Kidney epithelial cell (primary cell): ENCODE data around the gene RGS19. TPM values are rescaled to one million over a fixed set of nuclear protein-coding genes. Genes with fewer than 3 reads are reported as not detected.

Source experiments
- DNase-seq: peaks from one replicate; pipeline ENCODE4 v3.0.0-alpha.2; 2010; ENCODE audit warnings: low read depth
- H3K27me3 ChIP-seq: 2 replicates; pipeline ENCODE4 v1.6.0; 2011; ENCODE audit warnings: low read length; ENCODE audit not compliant: control insufficient read depth, insufficient read depth
- H3K36me3 ChIP-seq: 2 replicates; pipeline ENCODE4 v1.5.1; 2011; ENCODE audit warnings: low read length; ENCODE audit not compliant: control insufficient read depth, insufficient read depth
- H3K4me3 ChIP-seq: 2 replicates; pipeline ENCODE4 v1.5.1; 2011; ENCODE audit warnings: low read depth, mild to moderate bottlenecking, control low read depth, low read length
- total RNA-seq: library from RNA; depleted of rRNA; stranded (reverse); fragments of >200 nt; gene quantifications from 2 replicates; pipeline ENCODE4 v1.2.3, GENCODE V29; 2015
- TF ChIP-seq, protein P1 (sequence below): IDR thresholded peaks from 2 replicates; pipeline ENCODE4 v1.5.1; 2011; ENCODE audit warnings: mild to moderate bottlenecking, moderate library complexity, low read length, control low read depth, inconsistent platforms; ENCODE audit not compliant: insufficient read depth, poor library complexity, severe bottlenecking

Gene RGS19
- total RNA-seq, 1 donor from 2014 or later = 14.1 TPM

DNA sequence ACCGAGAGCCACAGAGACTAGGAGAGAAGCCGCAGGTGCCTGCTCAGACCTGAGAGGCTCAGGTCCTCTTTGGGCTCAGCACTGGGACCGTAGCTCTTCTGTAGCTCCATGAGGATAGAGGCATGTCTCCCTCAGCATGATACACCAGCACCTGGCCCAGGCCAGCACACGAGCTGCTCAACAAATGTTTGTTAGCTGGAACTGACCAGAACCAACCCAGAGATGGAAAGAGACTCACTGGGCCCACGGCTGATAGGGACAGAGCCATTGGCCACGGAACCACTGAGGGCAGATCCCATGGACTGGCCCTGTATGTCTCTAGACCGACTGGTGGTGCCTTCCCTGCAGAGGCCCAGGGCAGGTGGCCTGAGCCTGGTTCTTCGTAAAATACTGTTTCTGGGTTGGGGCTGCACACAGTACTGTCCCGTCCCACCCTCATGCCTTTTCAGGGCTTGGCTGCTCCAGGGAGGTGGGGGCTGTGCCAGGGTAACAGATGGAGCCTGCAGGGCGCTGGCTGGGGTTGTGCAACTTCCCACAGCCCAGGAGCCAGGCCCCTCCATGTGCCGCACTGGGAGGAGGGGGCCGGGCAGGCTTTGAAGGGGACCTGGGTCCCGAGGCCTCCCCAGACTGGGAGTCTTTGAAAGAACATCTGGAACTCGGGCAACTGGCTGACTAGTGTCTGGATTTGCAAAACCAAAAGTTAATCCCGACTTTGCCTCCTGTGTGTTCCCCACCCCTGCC lies 38.1 kb downstream of the RGS19 start:
- Histone ChIP-seq H3K4me3 (no peak overlapping the region), H3K36me3 (no peaks in the 10 kb centered on the region), H3K27me3 (peaks cover 39% of the 10 kb centered on the region)
- DNase-seq = no peak
- TF ChIP-seq, protein P1, sequence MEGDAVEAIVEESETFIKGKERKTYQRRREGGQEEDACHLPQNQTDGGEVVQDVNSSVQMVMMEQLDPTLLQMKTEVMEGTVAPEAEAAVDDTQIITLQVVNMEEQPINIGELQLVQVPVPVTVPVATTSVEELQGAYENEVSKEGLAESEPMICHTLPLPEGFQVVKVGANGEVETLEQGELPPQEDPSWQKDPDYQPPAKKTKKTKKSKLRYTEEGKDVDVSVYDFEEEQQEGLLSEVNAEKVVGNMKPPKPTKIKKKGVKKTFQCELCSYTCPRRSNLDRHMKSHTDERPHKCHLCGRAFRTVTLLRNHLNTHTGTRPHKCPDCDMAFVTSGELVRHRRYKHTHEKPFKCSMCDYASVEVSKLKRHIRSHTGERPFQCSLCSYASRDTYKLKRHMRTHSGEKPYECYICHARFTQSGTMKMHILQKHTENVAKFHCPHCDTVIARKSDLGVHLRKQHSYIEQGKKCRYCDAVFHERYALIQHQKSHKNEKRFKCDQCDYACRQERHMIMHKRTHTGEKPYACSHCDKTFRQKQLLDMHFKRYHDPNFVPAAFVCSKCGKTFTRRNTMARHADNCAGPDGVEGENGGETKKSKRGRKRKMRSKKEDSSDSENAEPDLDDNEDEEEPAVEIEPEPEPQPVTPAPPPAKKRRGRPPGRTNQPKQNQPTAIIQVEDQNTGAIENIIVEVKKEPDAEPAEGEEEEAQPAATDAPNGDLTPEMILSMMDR = no peak

GRCh38 chr20:64040231-64041039 lies 38.9 kb downstream of the RGS19 start:
- H3K27me3 ChIP-seq = peaks cover 31% of the 10 kb centered on the region
- no peak for DNase-seq
- no peaks in the 10 kb centered on the region for H3K36me3 ChIP-seq
- no peak overlapping the region for H3K4me3 ChIP-seq
- TF ChIP-seq, protein P1 = no peak

- TF ChIP-seq, protein P1 = no peak
- DNase-seq = no peak
- H3K36me3 ChIP-seq = no peaks in the 10 kb centered on the region
- H3K4me3 ChIP-seq = peak overlapping the region; percentile 41
- peaks cover 29% of the 10 kb centered on the region for H3K27me3 ChIP-seq
Measured at GRCh38 chr20:64039293-64040160, 39.8 kb downstream of the RGS19 start.

DNA sequence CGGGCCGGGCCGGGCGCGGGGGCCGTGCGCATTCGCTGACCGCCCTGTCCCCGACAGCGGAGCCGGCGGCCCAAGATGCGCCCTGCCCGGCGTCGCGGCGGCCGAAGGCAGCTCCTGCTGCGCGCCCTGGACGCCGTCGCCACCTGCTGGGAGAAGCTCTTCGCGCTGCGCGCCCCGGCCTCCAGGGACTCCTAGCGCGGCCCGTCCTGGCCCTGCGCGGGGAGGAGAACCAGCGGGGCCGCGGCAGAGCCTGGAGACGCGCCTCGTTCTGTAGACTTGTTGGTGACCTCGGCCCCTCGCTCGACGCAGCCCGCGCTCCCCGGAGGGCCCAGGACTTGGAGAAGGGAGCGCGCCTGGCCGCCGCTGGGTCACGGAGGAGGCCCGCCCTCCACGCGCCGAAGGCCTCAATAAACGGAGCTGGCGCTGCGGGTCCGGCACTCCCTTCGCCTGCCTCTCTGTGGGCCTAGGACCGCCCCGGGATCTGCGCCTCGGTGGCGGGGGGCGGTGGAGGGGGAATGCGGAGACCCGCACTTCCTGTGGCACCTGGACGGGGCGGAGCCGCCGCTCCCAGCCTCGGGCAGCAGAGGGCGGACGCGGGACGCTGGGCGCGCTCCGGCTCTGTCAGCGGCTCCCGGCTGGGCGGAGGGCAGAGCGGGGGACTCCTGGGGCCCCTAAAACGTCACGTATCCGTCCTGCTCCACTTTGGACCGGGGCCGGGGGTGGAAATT lies 40.6 kb downstream of the RGS19 start:
- DNase-seq = no peak
- Histone ChIP-seq H3K27me3 (peaks cover 29% of the 10 kb centered on the region), H3K4me3 (peak overlapping the region; percentile 41), H3K36me3 (no peaks in the 10 kb centered on the region)
- TF ChIP-seq, protein P1 = peak; percentile 63

GRCh38 chr20:64038224-64038564 lies 41.1 kb downstream of the RGS19 start:
- Histone ChIP-seq H3K36me3 (no peaks in the 10 kb centered on the region), H3K27me3 (peaks cover 29% of the 10 kb centered on the region), H3K4me3 (peak overlapping the region; percentile 41)
- no peak for DNase-seq
- TF ChIP-seq, protein P1 = no peak
